Fibroblast of villous mesenchyme (primary cell): ENCODE measurements around the gene PROK1. TPM values are rescaled to one million over a fixed set of nuclear protein-coding genes. Genes with fewer than 3 reads are reported as not detected.
"Not testable (repeated sequence)": the region's sequence is repeated elsewhere in the genome, so short reads cannot be mapped to it uniquely, and the experiment has no call there.

Experiments used
- DNase-seq: peaks from one replicate; pipeline ENCODE4 v3.0.0-alpha.2; 2010; ENCODE audit warnings: low read depth
- H3K4me3 ChIP-seq: 2 replicates; pipeline ENCODE4 v1.5.1; 2011; ENCODE audit warnings: low read depth, mild to moderate bottlenecking, low read length
- CTCF ChIP-seq: IDR thresholded peaks from 2 replicates; pipeline ENCODE4 v1.5.1; 2012; ENCODE audit warnings: low read depth, mild to moderate bottlenecking, low read length; ENCODE audit not compliant: insufficient read depth
- total RNA-seq: library from RNA; depleted of rRNA; stranded (reverse); fragments of >200 nt; gene quantifications from 2 replicates; pipeline ENCODE4 v1.2.3, GENCODE V29; 2012

The PROK1 gene
- total RNA-seq, 1 donor: not detected

DNA sequence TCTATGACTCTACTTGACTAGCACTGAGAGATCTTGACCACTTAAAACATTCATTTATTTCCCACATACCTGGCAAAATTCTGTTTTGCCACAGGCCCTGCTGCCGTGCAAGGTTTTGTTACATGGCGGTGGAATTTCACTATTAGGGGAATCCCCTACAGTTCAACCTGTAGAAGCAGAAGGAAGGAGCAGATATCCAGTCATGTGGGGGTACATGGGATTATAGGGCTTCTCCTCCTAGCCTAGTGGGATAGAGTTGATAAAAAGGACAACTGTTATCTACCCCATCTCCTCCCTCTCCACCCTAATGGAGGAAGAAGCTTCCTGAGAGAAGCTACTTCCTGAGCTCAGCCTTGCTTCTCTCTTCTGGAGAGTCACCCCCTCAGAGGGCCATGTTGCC is 17.7 kb upstream of the PROK1 start:
- TF ChIP-seq CTCF: no peak
- no peak overlapping the region for H3K4me3 ChIP-seq
- no peak for DNase-seq

DNA sequence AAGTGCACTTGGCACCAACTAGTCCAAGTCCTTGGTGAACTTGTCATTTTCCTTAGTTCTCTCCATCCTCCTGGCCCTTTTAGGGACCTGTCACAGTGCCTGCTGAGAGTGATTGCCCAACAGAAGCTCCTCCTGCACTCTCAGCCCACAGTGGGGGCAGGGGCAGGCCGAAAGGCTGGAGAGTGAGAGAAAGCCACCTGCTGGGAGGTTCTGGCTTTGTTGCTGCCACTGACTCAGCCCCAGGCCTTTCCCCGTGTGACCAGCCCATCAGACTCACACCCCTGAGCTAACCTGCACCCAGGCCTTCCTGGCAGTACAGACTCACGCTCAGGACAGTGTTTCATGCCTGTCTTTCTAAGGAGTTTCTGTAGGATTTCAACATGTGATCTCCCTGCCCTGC is 17.1 kb upstream of the PROK1 start:
- H3K4me3 ChIP-seq: no peak overlapping the region
- DNase-seq: peak; percentile 63
- peak; percentile 11 for TF ChIP-seq CTCF

- no peak for TF ChIP-seq CTCF
- H3K4me3 ChIP-seq: no peak overlapping the region
- no peak for DNase-seq
These were observed 16.0 kb upstream of the PROK1 start for GRCh38 chr1:110434946-110435345.

DNA sequence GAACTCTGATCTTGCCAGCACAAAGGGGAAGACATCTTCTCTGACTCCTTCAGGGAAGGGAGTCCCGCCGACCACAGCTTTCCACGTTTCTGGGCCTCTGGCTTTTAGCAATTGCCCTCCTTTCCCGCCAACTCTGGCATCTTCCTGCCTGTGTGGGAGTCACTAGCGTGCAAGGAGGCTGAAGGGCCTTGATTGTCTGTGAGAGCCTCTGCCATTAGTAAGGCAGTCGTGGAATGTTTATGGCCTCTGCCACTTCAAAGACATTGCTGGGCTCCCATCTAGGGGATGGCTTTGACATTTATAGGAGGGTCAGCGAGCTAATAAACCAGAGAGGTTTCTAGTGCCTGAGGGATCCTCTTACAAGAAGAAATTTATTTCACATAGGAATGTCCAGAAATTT is 14.3 kb upstream of the PROK1 start:
- H3K4me3 ChIP-seq: no peak overlapping the region
- no peak for TF ChIP-seq CTCF
- peak; percentile 72 for DNase-seq

DNA sequence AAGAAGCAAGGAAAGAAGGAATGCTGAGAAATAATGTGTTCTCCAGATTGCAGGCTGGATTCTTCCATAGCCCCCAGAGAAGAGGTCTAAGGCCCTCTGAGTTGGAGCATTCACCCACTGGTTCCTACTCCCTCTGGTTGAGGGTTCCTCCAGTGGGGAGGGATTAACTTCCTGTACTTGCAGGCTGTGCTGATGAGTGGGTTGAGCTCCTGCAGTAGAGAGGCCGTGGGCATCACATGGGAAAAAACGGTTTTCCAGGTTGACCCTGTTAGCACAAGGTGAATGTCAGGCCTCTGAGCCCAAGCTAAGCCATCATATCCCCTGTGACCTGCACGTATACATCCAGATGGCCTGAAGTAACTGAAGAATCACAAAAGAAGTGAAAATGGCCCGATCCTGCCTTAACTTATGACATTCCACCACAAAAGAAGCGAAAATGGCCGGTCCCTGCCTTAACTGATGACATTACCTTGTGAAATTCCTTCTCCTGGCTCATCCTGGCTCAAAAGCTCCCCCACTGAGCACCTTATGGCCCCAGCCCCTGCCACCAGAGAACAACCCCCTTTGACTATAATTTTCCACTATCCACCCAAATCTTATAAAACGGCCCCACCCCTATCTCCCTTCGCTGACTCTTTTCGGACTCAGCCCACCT is 13.2 kb upstream of the PROK1 start:
- H3K4me3 ChIP-seq, DNase-seq: not testable (repeated sequence)

GRCh38 chr1:110438893-110439292 is 12.1 kb upstream of the PROK1 start:
- DNase-seq: peak; percentile 94

DNA sequence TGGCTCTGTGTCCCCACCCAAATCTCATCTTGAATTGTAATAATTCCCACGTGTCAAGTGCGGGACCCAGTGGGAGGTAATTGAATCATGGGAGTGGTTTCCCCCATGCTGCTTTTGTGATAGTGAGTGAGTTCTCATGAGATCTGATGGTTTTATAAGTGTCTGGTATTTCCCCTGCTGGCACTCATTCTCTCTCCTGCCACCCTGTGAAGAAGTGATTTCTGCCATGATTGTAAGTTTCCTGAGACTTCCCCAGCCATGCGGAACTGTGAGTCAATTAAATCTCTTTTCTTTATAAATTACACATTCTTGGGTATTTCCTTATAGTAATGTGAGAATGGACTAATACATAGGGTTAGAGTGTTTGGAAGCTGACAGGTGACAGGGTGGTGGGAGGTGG is 11.1 kb upstream of the PROK1 start:
- DNase-seq, H3K4me3 ChIP-seq: not testable (repeated sequence)

More at GRCh38 chr1:110438893-110439292, 12.1 kb upstream of the PROK1 start:
- no peak overlapping the region for H3K4me3 ChIP-seq
- TF ChIP-seq CTCF: no peak

DNA sequence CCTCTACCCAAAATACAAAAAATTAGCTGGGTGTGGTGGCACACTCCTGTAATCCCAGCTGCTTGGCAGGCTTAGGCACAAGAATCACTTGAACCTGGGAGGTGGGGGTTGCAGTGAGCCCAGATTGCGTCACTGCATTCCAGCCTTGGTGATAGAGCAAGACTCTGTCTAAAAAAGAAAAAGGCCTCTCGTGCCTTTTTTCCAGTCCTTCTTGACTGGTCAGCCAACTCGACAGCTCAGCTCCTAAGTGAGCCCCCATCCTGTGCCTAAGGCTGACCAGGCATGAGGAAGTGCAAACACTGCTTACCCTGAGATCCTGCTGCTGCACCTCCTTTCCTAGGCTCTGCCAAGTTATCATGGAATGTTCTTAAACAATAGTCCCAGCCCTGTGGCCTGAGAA is 10.1 kb upstream of the PROK1 start:
- TF ChIP-seq CTCF: no peak
- no peak overlapping the region for H3K4me3 ChIP-seq
- DNase-seq: peak; percentile 78
